Uterus (tissue), 2 donors: ENCODE data around the gene GRIK2.

ENCODE experiments used
- CTCF ChIP-seq, 4 experiments: fragments of 200-600 bp in 2 of 4; fragments of 450-650 bp in 2 of 4; sonication (generic) in 2 of 4; IDR thresholded peaks; one replicate each; pipeline ENCODE4 v1.5.1; 2016 to 2019; ENCODE audit warnings: antibody characterized with exemption in 4 of 4, mild to moderate bottlenecking in 2 of 4, moderate library complexity in 1 of 4
- POLR2A ChIP-seq, 2 donors: fragments of 450-650 bp; IDR thresholded peaks; one replicate each; pipeline ENCODE4 v1.6.1; 2016; ENCODE audit warnings: antibody characterized with exemption in 2 of 2, mild to moderate bottlenecking in 1 of 2, moderate library complexity in 1 of 2

- TF ChIP-seq CTCF (IDR thresholded peaks at IDR 0.05): no peak
- TF ChIP-seq POLR2A (IDR thresholded peaks at IDR 0.05): no peak
Observed at GRCh38 chr6:101645770-101646169, 252.3 kb downstream of the GRIK2 start.
